ENCODE measurements around the gene PLBD2. TPM values are rescaled to one million over a fixed set of nuclear protein-coding genes. Genes with fewer than 3 reads are reported as not detected.

Gene PLBD2
- total and polyA plus RNA-seq, 9 of the 15 experiments (the other 6 are each of a cell fraction or from before 2014, with no cell fraction given): 2.4 to 37.4 (median 6.0) TPM

GRCh38 chr12:113422886-113423669, 64.7 kb downstream of the PLBD2 start:
- H3K9me1 ChIP-seq (ENCODE audit: control insufficient read depth, insufficient read depth, low read length): no peaks in the 10 kb centered on the region
- peaks cover 28 to 32% of the 10 kb centered on the region in 2 experiments for H3K4me1 ChIP-seq (replicated peaks in 1 of 2; ENCODE audit: control insufficient read depth in 2 of 2, insufficient read depth in 2 of 2, low read length in 2 of 2)
- 34% methylated on average over 6 of the region's 6 CpGs for WGBS (ENCODE audit: insufficient coverage, low coverage, missing lambda C conversion rate)
- H3K9me3 ChIP-seq (replicated peaks; ENCODE audit: control insufficient read depth, insufficient read depth, low read depth, low read length): no peaks in the 10 kb centered on the region; the same call in 1 of the 2 replicates
- no peaks in the 10 kb centered on the region for H3K27me3 ChIP-seq (ENCODE audit: control insufficient read depth in 2 of 2, insufficient read depth in 2 of 2, low read length in 2 of 2)
- in situ Hi-C loops (cut with MboI): loop anchor here (25.0 kb wide), 1 partner anchor 236 kb away; the partner anchor contains the start of genes DDX54 and RITA1
- peak overlapping the region; percentile 93 for H2AFZ ChIP-seq (ENCODE audit: low read depth, low read length)
- FAIRE-seq (no peak), ATAC-seq (peak; percentile 7), DNase-seq (ENCODE audit: extremely low read depth in 1 of 4, low spot score in 3 of 4) (no peak)
- BruUV-seq (replicated peaks): no TSS peak
- H3K4me3 ChIP-seq: peak overlapping the region; percentile 55
- H3K36me3 ChIP-seq (ENCODE audit: control insufficient read depth, insufficient read depth, low read length): peaks cover 5% of the 10 kb centered on the region; the same call in 1 of the 3 replicates
- peak overlapping the region; percentile 83 for H3K4me2 ChIP-seq (ENCODE audit: insufficient read depth, low read length)
- H4K20me1 ChIP-seq (replicated peaks; ENCODE audit: control insufficient read depth, insufficient read depth, low read length): no peaks in the 10 kb centered on the region
- peaks cover 13% of the 10 kb centered on the region for H3K79me2 ChIP-seq (ENCODE audit: control insufficient read depth, insufficient read depth, low read length)
- intact Hi-C loops (cut with micrococcal nuclease): no loop called here
- POLR2A ChIA-PET: interaction anchor here (0.6 to 1.6 kb wide), 4 partner anchors 15 to 262 kb away, joined by 3 to 6 read pairs (median 4); no protein-coding TSS in a partner anchor
- peak overlapping the region; percentile 96 for H3K27ac ChIP-seq (ENCODE audit: extremely low read depth, low read depth, low read length)
- CTCF ChIA-PET (ENCODE audit: low intra/inter-chr PET ratio): interaction anchor here (1.1 kb wide), 1 partner anchor 111 kb away, joined by 3 read pairs; no protein-coding TSS in a partner anchor
- peak overlapping the region; percentile 91 to 93 for H3K9ac ChIP-seq (ENCODE audit: insufficient read depth in 1 of 2, low read depth in 2 of 2, low read length in 2 of 2)
- TF ChIP-seq BRF1 (IDR thresholded peaks at IDR 0.05; ENCODE audit: borderline replicate concordance, extremely low read depth, insufficient read length) (no peak), HSF4 (CRISPR knock-in tag; IDR thresholded peaks at IDR 0.05; ENCODE audit: borderline replicate concordance) (no peak), CC2D1A (IDR thresholded peaks at IDR 0.05) (no peak), UBTF (IDR thresholded peaks at IDR 0.05; ENCODE audit: borderline replicate concordance in 1 of 2, low read depth in 2 of 2, low read length in 2 of 2) (no peak), HNRNPH1 (optimal IDR thresholded peaks at IDR 0.05; ENCODE audit: low read depth, low read length) (no peak), JUND (IDR thresholded peaks at IDR 0.05; ENCODE audit: borderline replicate concordance, low read depth, low read length) (no peak), JUND (tag; IDR thresholded peaks at IDR 0.05; ENCODE audit: borderline replicate concordance, low read depth, low read length) (0 out of 3 replicates have a peak, but pooled peaks have one; percentile 31), THRB (CRISPR knock-in tag; conservative IDR thresholded peaks at IDR 0.05) (no peak), MEIS2 (IDR thresholded peaks at IDR 0.05; ENCODE audit: partially characterized antibody) (no peak), NFE2L1 (tag; IDR thresholded peaks at IDR 0.05; ENCODE audit: borderline replicate concordance, low read depth) (no peak), PHTF2 (CRISPR knock-in tag; IDR thresholded peaks at IDR 0.05) (no peak), HNRNPK (IDR thresholded peaks at IDR 0.05; ENCODE audit: low read depth, low read length, poor library complexity, severe bottlenecking) (no peak), MCM2 (IDR thresholded peaks at IDR 0.05; ENCODE audit: low read depth) (no peak)
- TF ChIP-seq, protein P1, sequence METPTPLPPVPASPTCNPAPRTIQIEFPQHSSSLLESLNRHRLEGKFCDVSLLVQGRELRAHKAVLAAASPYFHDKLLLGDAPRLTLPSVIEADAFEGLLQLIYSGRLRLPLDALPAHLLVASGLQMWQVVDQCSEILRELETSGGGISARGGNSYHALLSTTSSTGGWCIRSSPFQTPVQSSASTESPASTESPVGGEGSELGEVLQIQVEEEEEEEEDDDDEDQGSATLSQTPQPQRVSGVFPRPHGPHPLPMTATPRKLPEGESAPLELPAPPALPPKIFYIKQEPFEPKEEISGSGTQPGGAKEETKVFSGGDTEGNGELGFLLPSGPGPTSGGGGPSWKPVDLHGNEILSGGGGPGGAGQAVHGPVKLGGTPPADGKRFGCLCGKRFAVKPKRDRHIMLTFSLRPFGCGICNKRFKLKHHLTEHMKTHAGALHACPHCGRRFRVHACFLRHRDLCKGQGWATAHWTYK (CRISPR knock-in tag; IDR thresholded peaks at IDR 0.05): no peak; the same call in 1 of the 2 replicates
- TF ChIP-seq, protein P2, sequence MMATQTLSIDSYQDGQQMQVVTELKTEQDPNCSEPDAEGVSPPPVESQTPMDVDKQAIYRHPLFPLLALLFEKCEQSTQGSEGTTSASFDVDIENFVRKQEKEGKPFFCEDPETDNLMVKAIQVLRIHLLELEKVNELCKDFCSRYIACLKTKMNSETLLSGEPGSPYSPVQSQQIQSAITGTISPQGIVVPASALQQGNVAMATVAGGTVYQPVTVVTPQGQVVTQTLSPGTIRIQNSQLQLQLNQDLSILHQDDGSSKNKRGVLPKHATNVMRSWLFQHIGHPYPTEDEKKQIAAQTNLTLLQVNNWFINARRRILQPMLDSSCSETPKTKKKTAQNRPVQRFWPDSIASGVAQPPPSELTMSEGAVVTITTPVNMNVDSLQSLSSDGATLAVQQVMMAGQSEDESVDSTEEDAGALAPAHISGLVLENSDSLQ (IDR thresholded peaks at IDR 0.05): no peak

All from K562 (cell line).